IPS DF 6.9 (cell line): ENCODE measurements around the gene PRKCQ.
"Not testable (repeated sequence)": the region's sequence is repeated elsewhere in the genome, so short reads cannot be mapped to it uniquely, and the experiment has no call there.

ENCODE experiments used
- DNase-seq: peaks from one replicate; pipeline ENCODE4 v3.0.0-alpha.2; 2013; ENCODE audit warnings: low read depth, low spot score
- H3K27ac ChIP-seq: one replicate; pipeline ENCODE4 v1.5.1; 2013; ENCODE audit warnings: low read length, control low read depth
- H3K27me3 ChIP-seq: 2 replicates; pipeline ENCODE4 v1.6.1; 2013; ENCODE audit warnings: mild to moderate bottlenecking, low read length; ENCODE audit not compliant: control insufficient read depth, insufficient read depth
- H3K36me3 ChIP-seq: 2 replicates; pipeline ENCODE4 v1.6.1; 2013; ENCODE audit warnings: low read length; ENCODE audit not compliant: control insufficient read depth, insufficient read depth
- H3K4me1 ChIP-seq: 2 replicates; pipeline ENCODE4 v1.6.1; 2013; ENCODE audit warnings: low read length; ENCODE audit not compliant: control insufficient read depth, insufficient read depth
- H3K4me3 ChIP-seq: 2 replicates; pipeline ENCODE4 v1.5.1; 2013; ENCODE audit warnings: mild to moderate bottlenecking, low read length
- H3K9me3 ChIP-seq: 2 replicates; pipeline ENCODE4 v1.6.1; 2013; ENCODE audit warnings: low read length, inconsistent platforms; ENCODE audit not compliant: control insufficient read depth, insufficient read depth
- WGBS: extraction: QIAGEN DNeasy Blood & Tissue Kit; methylation state at CpG from one replicate; pipeline ENCODE4 v1.1.7; 2013; ENCODE audit warnings: mixed read lengths, missing lambda C conversion rate; ENCODE audit not compliant: insufficient read length, insufficient coverage; 5-methylcytosine and 5-hydroxymethylcytosine counted together

PRKCQ gene

GRCh38 chr10:6390213-6390845 is 189.7 kb downstream of the PRKCQ start:
- DNase-seq = no peak
- Histone ChIP-seq H3K4me3 (no peak overlapping the region), H3K36me3 (no peaks in the 10 kb centered on the region), H3K9me3 (no peaks in the 10 kb centered on the region), H3K4me1 (no peaks in the 10 kb centered on the region), H3K27me3 (no peaks in the 10 kb centered on the region), H3K27ac (no peak overlapping the region)
- no CpG with 5 or more reads among the region's 2 CpGs for WGBS

GRCh38 chr10:6388261-6388893 is 191.7 kb downstream of the PRKCQ start:
- no peaks in the 10 kb centered on the region for H3K36me3 ChIP-seq
- WGBS = no CpG with 5 or more reads among the region's 4 CpGs
- no peak for DNase-seq
- H3K27ac ChIP-seq = no peak overlapping the region
- H3K9me3 ChIP-seq = no peaks in the 10 kb centered on the region
- no peaks in the 10 kb centered on the region for H3K27me3 ChIP-seq
- H3K4me1 ChIP-seq = no peaks in the 10 kb centered on the region
- no peak overlapping the region for H3K4me3 ChIP-seq

GRCh38 chr10:6386960-6387359 is 193.1 kb downstream of the PRKCQ start:
- no peaks in the 10 kb centered on the region for H3K4me1 ChIP-seq
- H3K4me3 ChIP-seq = no peak overlapping the region
- H3K36me3 ChIP-seq = no peaks in the 10 kb centered on the region
- H3K27me3 ChIP-seq = no peaks in the 10 kb centered on the region
- H3K27ac ChIP-seq = no peak overlapping the region
- DNase-seq = no peak
- H3K9me3 ChIP-seq = no peaks in the 10 kb centered on the region
- WGBS = no CpG with 5 or more reads among the region's 5 CpGs

GRCh38 chr10:6386346-6386745 is 193.7 kb downstream of the PRKCQ start:
- Histone ChIP-seq H3K4me3 (no peak overlapping the region), H3K27ac (no peak overlapping the region), H3K27me3 (no peaks in the 10 kb centered on the region), H3K36me3 (no peaks in the 10 kb centered on the region), H3K4me1 (no peaks in the 10 kb centered on the region), H3K9me3 (no peaks in the 10 kb centered on the region)
- no peak for DNase-seq
- no CpG with 5 or more reads among the region's 6 CpGs for WGBS

- no peak overlapping the region for H3K27ac ChIP-seq
- no peaks in the 10 kb centered on the region for H3K4me1 ChIP-seq
- DNase-seq = no peak
- no peaks in the 10 kb centered on the region for H3K36me3 ChIP-seq
- no peaks in the 10 kb centered on the region for H3K9me3 ChIP-seq
- no peak overlapping the region for H3K4me3 ChIP-seq
- no CpG with 5 or more reads among the region's 3 CpGs for WGBS
- no peaks in the 10 kb centered on the region for H3K27me3 ChIP-seq
Observed at GRCh38 chr10:6385665-6386064, 194.4 kb downstream of the PRKCQ start.

- Histone ChIP-seq H3K4me3 (no peak overlapping the region), H3K4me1 (no peaks in the 10 kb centered on the region), H3K36me3 (no peaks in the 10 kb centered on the region), H3K27me3 (no peaks in the 10 kb centered on the region), H3K9me3 (peaks cover 2% of the 10 kb centered on the region), H3K27ac (no peak overlapping the region)
- DNase-seq = no peak
- WGBS = no CpG with 5 or more reads among the region's 3 CpGs
Observed at GRCh38 chr10:6384847-6385246, 195.2 kb downstream of the PRKCQ start.

GRCh38 chr10:6384031-6384430 is 196.0 kb downstream of the PRKCQ start:
- peaks cover 2% of the 10 kb centered on the region for H3K9me3 ChIP-seq
- whole genome bisulfite sequencing = no CpG with 5 or more reads among the region's 7 CpGs
- no peak overlapping the region for H3K27ac ChIP-seq
- no peak overlapping the region for H3K4me3 ChIP-seq
- H3K4me1 ChIP-seq = no peaks in the 10 kb centered on the region
- H3K36me3 ChIP-seq = no peaks in the 10 kb centered on the region
- H3K27me3 ChIP-seq = no peaks in the 10 kb centered on the region
- no peak for DNase-seq

- no peak for DNase-seq
Observed at GRCh38 chr10:6383096-6383812, 196.8 kb downstream of the PRKCQ start.

GRCh38 chr10:6382081-6382480 is 198.0 kb downstream of the PRKCQ start:
- peaks cover 3% of the 10 kb centered on the region for H3K9me3 ChIP-seq
- H3K36me3 ChIP-seq = no peaks in the 10 kb centered on the region
- no peaks in the 10 kb centered on the region for H3K27me3 ChIP-seq
- no peak overlapping the region for H3K4me3 ChIP-seq
- WGBS = no CpG with 5 or more reads among the region's 7 CpGs
- no peak overlapping the region for H3K27ac ChIP-seq
- no peaks in the 10 kb centered on the region for H3K4me1 ChIP-seq
- no peak for DNase-seq

More at GRCh38 chr10:6383096-6383812, 196.8 kb downstream of the PRKCQ start:
- H3K4me1 ChIP-seq = no peaks in the 10 kb centered on the region
- H3K9me3 ChIP-seq = peaks cover 3% of the 10 kb centered on the region
- no CpG with 5 or more reads among the region's 8 CpGs for WGBS
- H3K27me3 ChIP-seq = no peaks in the 10 kb centered on the region
- no peaks in the 10 kb centered on the region for H3K36me3 ChIP-seq
- no peak overlapping the region for H3K4me3 ChIP-seq
- no peak overlapping the region for H3K27ac ChIP-seq

GRCh38 chr10:6380478-6380877 is 199.6 kb downstream of the PRKCQ start:
- H3K36me3 ChIP-seq, H3K9me3 ChIP-seq, DNase-seq, H3K4me3 ChIP-seq, H3K27me3 ChIP-seq, H3K27ac ChIP-seq, H3K4me1 ChIP-seq: not testable (repeated sequence)
- no CpG with 5 or more reads among the region's 5 CpGs for WGBS
